Measurements from ENCODE around the gene UBE2B. TPM values are rescaled to one million over a fixed set of nuclear protein-coding genes. Genes with fewer than 3 reads are reported as not detected.

Gene UBE2B
- total RNA-seq, 1 experiment from 2014 or later, result 39.7 TPM

- H3K9me3 Mint-ChIP-seq, result no peaks in the 10 kb centered on the region
- ATAC-seq, result peak; percentile 48
- CTCF ChIA-PET, result interaction anchor here (1.1 to 2.2 kb wide), 2 partner anchors 132 to 192 kb away, joined by 3 to 12 read pairs; no protein-coding TSS in a partner anchor
- POLR2A ChIA-PET, result interaction anchor here (1.6 kb wide), 1 partner anchor 133 kb away, joined by 4 read pairs; no protein-coding TSS in a partner anchor
- peaks cover 46% of the 10 kb centered on the region for H3K36me3 Mint-ChIP-seq
- no peak overlapping the region for H3K27ac Mint-ChIP-seq
- H3K27me3 Mint-ChIP-seq (ENCODE audit: low read depth), result no peaks in the 10 kb centered on the region
- TF ChIP-seq USF1 (CRISPR knock-in tag; IDR thresholded peaks at IDR 0.05) (no peak), MYBL2 (CRISPR knock-in tag; IDR thresholded peaks at IDR 0.05) (no peak), SMAD3 (CRISPR knock-in tag; IDR thresholded peaks at IDR 0.05; ENCODE audit: borderline replicate concordance) (no peak), ZNF396 (CRISPR knock-in tag; IDR thresholded peaks at IDR 0.05; ENCODE audit: borderline replicate concordance) (no peak), TEAD4 (CRISPR knock-in tag; IDR thresholded peaks at IDR 0.05) (no peak), JAZF1 (CRISPR knock-in tag; IDR thresholded peaks at IDR 0.05) (no peak), ZNF232 (CRISPR knock-in tag; IDR thresholded peaks at IDR 0.05) (no peak)
- TF ChIP-seq, protein P1, sequence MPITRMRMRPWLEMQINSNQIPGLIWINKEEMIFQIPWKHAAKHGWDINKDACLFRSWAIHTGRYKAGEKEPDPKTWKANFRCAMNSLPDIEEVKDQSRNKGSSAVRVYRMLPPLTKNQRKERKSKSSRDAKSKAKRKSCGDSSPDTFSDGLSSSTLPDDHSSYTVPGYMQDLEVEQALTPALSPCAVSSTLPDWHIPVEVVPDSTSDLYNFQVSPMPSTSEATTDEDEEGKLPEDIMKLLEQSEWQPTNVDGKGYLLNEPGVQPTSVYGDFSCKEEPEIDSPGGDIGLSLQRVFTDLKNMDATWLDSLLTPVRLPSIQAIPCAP (CRISPR knock-in tag; IDR thresholded peaks at IDR 0.05), result no peak
- TF ChIP-seq, protein P2, sequence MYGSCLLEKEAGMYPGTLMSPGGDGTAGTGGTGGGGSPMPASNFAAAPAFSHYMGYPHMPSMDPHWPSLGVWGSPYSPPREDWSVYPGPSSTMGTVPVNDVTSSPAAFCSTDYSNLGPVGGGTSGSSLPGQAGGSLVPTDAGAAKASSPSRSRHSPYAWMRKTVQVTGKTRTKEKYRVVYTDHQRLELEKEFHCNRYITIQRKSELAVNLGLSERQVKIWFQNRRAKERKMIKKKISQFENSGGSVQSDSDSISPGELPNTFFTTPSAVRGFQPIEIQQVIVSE (CRISPR knock-in tag; IDR thresholded peaks at IDR 0.05; ENCODE audit: borderline replicate concordance), result no peak
- TF ChIP-seq, protein P3, sequence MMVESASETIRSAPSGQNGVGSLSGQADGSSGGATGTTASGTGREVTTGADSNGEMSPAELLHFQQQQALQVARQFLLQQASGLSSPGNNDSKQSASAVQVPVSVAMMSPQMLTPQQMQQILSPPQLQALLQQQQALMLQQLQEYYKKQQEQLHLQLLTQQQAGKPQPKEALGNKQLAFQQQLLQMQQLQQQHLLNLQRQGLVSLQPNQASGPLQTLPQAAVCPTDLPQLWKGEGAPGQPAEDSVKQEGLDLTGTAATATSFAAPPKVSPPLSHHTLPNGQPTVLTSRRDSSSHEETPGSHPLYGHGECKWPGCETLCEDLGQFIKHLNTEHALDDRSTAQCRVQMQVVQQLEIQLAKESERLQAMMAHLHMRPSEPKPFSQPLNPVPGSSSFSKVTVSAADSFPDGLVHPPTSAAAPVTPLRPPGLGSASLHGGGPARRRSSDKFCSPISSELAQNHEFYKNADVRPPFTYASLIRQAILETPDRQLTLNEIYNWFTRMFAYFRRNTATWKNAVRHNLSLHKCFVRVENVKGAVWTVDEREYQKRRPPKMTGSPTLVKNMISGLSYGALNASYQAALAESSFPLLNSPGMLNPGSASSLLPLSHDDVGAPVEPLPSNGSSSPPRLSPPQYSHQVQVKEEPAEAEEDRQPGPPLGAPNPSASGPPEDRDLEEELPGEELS (CRISPR knock-in tag; IDR thresholded peaks at IDR 0.05), result no peak
- no peak for DNase-seq (ENCODE audit: low spot score)
- no peak overlapping the region for H3K4me3 Mint-ChIP-seq
- H3K4me1 Mint-ChIP-seq, result peaks cover 11% of the 10 kb centered on the region
Observed at GRCh38 chr5:134394932-134395331, 23.6 kb downstream of the UBE2B start.

GRCh38 chr5:134396274-134396673 lies 24.9 kb downstream of the UBE2B start:
- no peak for DNase-seq (ENCODE audit: low spot score)
- Mint-ChIP-seq H3K9me3 (no peaks in the 10 kb centered on the region), H3K27ac (no peak overlapping the region), H3K36me3 (peaks cover 37% of the 10 kb centered on the region), H3K4me1 (peaks cover 11% of the 10 kb centered on the region), H3K27me3 (ENCODE audit: low read depth) (no peaks in the 10 kb centered on the region), H3K4me3 (no peak overlapping the region)
- ATAC-seq, result no peak
- POLR2A ChIA-PET, result interaction anchor here (0.9 to 1.6 kb wide), 2 partner anchors 12 to 131 kb away, joined by 3 to 4 read pairs; no protein-coding TSS in a partner anchor
- TF ChIP-seq FOXK1 (CRISPR knock-in tag; IDR thresholded peaks at IDR 0.05) (no peak), USF1 (CRISPR knock-in tag; IDR thresholded peaks at IDR 0.05) (peak; percentile 20; the same call in 1 of the 2 replicates), ZNF532 (CRISPR knock-in tag; IDR thresholded peaks at IDR 0.05; ENCODE audit: borderline replicate concordance) (no peak), MLX (CRISPR knock-in tag; IDR thresholded peaks at IDR 0.05) (no peak), SMAD4 (CRISPR knock-in tag; IDR thresholded peaks at IDR 0.05) (no peak)
- CTCF ChIA-PET, result interaction anchor here (1.1 to 2.5 kb wide), 4 partner anchors 15 to 256 kb away, joined by 3 to 21 read pairs (median 5); partner anchors contain the start of gene CDKN2AIPNL
